ELF-1 (cell line): Measurements from ENCODE around the gene BCL2L15.
A peak's percentile ranks its signal among the peaks of the same experiment; 100 is the strongest.

Experiments used
- DNase-seq: peaks from one replicate; pipeline ENCODE4 v3.0.0-alpha.2; 2016; ENCODE audit warnings: low read depth, low spot score

BCL2L15 gene

GRCh38 chr1:113905435-113905861 is 18.1 kb upstream of the BCL2L15 start:
- DNase-seq: peak; percentile 71

GRCh38 chr1:113904674-113905434 is 17.5 kb upstream of the BCL2L15 start, which contains the start of the genes AP4B1 and DCLRE1B:
Gene AP4B1, minus strand, starts transcription at chr1:113904799. Its CDS starts 82 bp downstream, at chr1:113904717.
Gene DCLRE1B, plus strand, starts transcription at chr1:113905326. Its CDS starts 261 bp downstream, at chr1:113905587.
- peak; percentile 100 for DNase-seq

DNA sequence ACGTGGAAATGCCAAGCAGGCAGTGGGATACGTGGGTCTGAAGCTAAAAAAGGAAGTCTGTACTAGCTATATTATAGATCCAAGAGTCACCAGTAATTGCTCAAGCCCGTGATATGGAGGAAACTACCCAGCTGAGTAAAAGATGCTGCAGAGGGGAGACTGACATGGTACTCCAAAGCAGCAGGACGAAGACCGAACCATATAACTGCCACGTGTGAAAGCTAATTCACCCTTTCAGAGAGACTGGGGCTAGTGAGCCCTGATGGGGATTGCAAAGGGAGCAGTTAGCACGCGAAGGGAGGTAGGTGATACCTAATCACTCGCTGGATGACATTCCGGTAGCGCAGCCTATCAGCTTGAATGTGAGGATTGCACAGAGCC is 16.9 kb upstream of the BCL2L15 start:
- DNase-seq: no peak

DNA sequence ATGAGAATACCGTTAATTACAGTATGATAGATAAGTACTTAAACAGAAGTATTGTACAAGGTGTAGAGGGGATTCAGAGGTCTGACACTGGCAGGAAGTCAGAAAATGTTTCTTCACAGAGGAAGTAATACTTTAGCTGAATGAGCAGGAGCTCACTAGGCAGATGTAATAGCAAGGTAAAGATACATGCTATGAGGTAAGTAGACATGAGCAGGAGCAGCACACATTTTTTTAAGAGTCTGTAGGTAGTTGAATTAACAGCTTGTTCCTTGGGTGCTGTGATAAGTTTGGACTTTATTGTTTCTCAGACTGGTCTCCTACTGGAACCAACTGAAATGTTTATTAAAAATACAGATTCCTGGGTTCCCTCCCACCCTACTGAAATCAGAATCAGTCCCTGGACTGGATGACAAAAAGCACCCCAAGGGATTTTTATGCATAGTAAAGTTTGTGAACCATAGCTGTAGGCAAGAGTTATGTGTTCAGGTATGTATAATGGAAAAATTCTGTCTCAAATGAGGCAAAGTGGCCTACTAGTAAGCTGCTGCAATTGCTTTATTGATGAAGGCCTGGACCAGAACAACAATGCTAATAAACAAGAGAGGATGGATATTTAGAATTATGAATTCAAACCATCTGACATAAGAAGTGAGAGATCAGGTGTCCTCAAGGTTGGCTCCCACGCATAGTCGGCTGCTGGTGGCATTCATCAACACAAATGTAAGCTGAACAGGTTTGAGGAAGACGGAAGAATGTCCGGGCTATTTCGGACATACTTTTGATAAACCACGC is 16.3 kb upstream of the BCL2L15 start:
- peak; percentile 12 for DNase-seq

GRCh38 chr1:113901191-113901590 is 13.8 kb upstream of the BCL2L15 start:
- DNase-seq: no peak

- DNase-seq: no peak
Observed at GRCh38 chr1:113899111-113899510, 11.7 kb upstream of the BCL2L15 start.

- DNase-seq: no peak
Observed at GRCh38 chr1:113898241-113898814, 10.9 kb upstream of the BCL2L15 start.

DNA sequence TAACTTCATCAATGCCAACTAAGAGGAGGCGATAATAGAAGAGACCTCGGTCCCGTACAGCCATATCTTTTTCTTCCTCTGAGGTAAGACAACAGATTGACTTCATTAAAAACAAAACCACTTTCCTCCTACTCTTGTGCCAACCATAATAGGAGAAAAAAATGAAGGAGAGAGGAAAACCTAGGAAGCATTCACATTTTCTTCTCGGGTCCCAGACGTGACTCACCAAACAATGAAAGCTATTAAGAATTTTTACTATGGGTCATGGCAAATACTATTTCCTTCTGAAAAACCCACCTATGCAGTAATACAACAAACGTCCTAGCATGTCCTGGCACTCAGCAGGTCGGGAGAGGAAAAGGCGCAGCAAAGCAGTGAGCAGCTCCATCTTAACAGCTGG is 8.6 kb upstream of the BCL2L15 start:
- DNase-seq: no peak

- no peak for DNase-seq
Observed at GRCh38 chr1:113895098-113895497, 7.7 kb upstream of the BCL2L15 start.

DNA sequence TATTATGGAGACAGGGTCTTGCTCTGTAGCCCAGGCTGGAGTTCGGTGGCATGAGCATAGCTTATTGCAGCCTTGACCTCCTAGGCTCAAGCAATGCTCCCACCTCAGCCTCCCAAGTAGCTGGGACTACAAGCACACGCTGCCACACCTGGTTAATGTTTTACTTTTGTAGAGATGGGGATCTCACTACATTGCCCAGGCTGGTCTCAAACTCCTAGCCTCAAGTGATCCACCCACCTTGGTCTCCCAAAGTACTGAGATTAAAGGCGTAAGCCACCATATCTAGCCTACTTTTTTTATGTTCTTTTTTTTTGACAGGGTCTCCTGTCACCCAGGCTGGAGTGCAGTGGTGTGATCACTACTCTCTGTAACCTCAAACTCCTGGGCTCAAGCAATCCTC is 5.9 kb upstream of the BCL2L15 start:
- DNase-seq: no peak

DNA sequence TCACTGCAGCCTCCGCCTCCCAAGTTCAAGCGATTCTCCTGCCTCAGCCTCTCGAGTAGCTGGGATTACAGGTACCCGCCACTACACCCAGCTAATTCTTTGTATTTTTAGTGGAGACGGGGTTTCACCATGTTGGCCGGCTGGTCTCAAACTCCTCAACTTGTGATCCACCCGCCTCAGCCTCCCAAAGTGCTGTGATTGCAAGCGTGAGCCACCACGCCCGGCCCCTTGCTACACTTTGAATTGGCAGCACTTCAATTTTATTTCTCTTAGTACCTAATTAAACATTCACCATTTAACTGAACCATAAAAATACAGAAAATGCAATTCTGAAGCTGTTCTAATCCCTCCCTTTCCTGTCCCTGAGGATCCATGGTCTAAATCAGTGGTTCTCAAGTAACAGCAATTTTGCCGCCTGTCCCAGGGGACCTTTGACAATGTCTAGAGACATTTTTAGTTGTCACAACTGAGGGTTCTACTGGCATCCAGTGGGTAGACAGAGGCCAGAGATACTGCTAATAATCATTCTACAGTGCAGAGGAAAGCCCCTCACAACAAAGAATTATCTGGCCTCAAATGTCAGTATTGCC is 4.3 kb upstream of the BCL2L15 start:
- DNase-seq: no peak

- DNase-seq: no peak
Observed at GRCh38 chr1:113890816-113891215, 3.4 kb upstream of the BCL2L15 start.

DNA sequence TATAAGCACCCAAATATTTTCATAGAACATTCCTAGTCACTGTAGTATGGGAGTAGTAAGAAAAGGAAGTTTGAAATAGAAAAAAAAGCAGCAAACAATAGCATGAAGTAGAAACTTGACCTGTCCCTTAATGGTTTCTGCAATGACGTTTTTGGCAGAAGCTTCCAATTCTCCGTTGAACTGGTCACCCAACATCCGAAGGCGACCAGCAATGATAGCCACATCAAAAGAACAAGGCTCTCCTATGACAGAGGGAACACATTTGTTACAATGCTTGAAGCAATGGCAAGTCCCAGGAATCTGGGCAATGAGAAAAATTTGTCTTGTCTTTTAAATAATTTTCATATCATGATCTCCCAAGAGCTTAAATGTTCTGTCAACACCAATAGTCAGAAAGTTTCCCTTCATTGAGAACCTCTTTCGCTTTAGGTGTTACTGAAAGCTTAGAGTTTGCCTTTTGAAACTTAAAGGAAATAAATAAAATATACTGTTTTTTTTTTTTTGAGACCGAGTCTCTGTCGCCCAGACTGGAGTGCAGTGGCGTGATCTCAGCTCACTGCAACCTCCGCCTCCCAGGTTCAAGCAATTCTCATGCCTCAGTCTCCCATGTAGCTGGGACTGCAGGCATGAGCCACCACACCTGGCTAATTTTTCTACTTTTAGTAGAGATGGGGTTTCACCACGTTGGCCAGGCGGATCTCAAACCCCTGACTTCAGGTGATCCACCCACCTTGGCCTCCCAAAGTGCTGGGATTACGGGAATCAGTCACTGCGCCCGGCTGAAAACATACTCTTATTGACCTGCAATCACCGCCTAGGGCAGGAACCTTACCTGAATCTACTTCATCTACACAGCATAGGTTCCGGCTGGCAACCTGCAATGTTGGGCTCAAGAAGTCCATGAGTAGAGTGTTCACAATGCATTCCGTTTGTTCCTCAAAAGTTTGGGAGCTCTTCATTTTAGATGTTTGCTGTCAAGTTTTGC is 672 bp downstream of the BCL2L15 start:
- DNase-seq: no peak

- peak; percentile 4 for DNase-seq
Observed at GRCh38 chr1:113881661-113882060, 5.7 kb downstream of the BCL2L15 start.

DNA sequence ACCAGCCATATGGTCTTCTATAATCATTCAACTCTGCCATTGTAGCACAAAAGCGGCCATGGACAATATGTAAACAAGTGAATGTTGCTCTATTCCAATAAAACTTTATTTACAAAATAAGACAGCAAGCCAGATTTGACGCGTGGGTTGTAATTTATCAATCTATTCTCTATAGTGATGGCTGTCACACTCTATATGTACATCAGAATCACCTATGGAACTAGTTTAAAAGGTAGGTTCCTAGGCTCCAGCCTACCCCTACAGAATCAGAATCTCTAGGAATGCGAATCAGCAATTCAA is 7.7 kb downstream of the BCL2L15 start:
- no peak for DNase-seq

- DNase-seq: no peak
Observed at GRCh38 chr1:113876176-113876575, 11.2 kb downstream of the BCL2L15 start.

DNA sequence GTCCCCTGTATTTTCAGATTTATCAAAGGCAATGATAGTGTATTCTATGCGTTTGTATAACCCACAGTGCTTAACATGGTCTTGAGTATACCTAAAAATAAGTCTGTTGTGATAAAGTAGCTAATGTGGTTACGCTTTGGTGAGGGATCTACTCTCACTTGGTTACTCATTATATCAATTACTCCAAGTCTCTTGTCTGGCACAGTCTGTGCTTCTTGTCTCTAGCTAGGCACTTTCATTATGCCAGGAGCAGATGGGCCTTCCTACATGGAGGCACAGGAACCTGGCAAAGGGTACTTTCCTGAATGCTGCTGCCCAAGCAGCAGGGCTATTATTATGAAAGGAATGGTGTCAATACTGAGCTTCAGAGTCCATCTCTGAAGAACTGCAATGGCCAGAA is 11.7 kb downstream of the BCL2L15 start:
- no peak for DNase-seq

- DNase-seq: no peak
Observed at GRCh38 chr1:113874012-113874879, 13.1 kb downstream of the BCL2L15 start.

DNA sequence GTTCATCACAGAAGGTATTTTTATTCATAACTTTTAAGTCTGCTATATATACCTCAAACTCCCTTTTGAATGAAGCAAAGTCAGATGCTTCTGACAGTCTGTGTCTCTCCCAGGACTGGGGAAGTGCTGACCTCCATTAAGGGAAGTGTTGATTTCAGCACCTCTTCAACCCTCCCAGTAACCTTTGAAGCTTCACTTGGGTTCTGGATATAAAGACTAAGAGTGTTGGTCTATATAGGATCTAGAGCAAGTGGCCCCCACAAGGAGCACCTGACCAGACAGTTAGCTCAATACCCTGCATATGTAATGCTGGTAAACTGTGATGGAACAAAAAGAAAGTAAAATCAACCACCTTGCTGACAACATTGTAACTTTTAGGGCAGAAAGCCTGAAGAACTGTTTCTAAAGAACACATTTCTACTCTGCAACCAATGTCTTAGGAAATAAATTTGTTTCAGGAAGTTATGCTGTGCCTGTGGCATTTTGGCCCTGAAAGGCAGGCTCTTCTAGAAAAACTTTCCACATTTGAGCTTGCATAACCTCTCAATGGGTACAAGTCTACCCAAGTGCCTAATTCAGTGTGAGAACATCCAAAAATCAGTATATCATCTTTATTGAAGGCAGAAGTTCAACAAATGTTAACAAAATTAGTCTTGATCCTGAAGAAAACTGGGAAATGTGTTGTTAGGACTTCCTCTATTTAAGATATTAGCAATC is 15.0 kb downstream of the BCL2L15 start:
- DNase-seq: no peak
